ENCODE measurements around the gene SEMA4A. TPM values are rescaled to one million over a fixed set of nuclear protein-coding genes. Genes with fewer than 3 reads are reported as not detected.

The SEMA4A gene
- total RNA-seq, 2 experiments from 2014 or later: 9.4 to 10.1 TPM

DNA sequence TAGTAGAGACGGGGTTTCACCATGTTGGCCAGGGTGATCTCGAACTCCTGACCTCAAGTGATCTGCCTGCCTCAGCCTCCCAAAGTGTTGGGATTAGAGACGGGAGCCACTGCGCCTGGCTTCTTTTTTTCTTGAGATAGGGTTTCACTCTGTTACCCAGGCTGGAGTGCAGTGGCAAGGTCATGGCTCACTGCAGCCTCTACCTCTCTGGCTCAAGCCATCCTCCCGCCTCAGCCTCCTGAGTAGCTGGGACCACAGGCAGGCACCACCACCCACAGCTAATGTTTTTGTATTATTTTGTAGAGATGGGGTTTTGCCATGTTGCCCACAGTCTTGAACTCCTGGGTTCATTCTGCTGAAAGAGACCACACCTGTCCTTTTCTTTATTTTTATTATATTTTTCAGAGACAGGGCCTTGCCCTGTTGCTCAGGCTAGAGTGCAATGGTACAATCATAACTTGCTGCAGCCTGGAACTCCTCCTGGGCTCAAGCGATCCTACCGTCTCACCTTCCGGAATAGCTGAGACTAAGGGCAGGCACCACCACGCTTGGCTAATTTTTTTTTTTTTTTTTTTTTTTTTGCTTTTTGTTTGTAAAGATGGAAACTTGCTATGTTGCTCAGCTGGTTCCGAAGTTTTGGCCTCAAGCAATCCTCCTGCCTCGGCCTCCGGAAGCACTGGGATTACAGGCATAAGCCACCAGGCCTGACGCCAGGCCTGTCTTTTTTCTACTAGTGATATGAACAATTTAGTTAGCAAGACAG lies 35.8 kb upstream of the SEMA4A start:
- peaks cover 80% of the 10 kb centered on the region for H3K4me1 ChIP-seq (ENCODE audit: insufficient read depth, low read length)
- Mint-ChIP-seq H3K36me3 (ENCODE audit: low read depth) (peaks cover 18% of the 10 kb centered on the region), H3K27me3 (peaks cover 44% of the 10 kb centered on the region), H3K27ac (no peak overlapping the region), H3K4me1 (ENCODE audit: low read depth) (peaks cover 42% of the 10 kb centered on the region), H3K9me3 (no peaks in the 10 kb centered on the region), H3K4me3 (peak overlapping the region; percentile 68)
- ATAC-seq (ENCODE audit: poor library complexity) (no peak), DNase-seq (peak in 1 of 14 experiments; percentile 9)
- H3K4me3 ChIP-seq (ENCODE audit: low read length): no peak overlapping the region
- H3K27me3 ChIP-seq (ENCODE audit: control insufficient read depth in 1 of 2, insufficient read depth in 2 of 2, low read length in 2 of 2): peaks cover 24 to 28% of the 10 kb centered on the region in 2 experiments
- ChIA-PET CTCF (interaction anchor here (0.9 to 10.7 kb wide), 3 partner anchors 9 to 21 kb away, joined by 3 to 101 read pairs (median 3); no protein-coding TSS in a partner anchor), POLR2A (interaction anchor here (4.2 kb wide), 1 partner anchor 11 kb away, joined by 22 read pairs; no protein-coding TSS in a partner anchor)
- no peak overlapping the region for H3K27ac ChIP-seq (ENCODE audit: low read depth in 1 of 2, low read length in 2 of 2)
- intact Hi-C loops (cut with DNase I, micrococcal nuclease): no loop called here
- TF ChIP-seq, protein P1, sequence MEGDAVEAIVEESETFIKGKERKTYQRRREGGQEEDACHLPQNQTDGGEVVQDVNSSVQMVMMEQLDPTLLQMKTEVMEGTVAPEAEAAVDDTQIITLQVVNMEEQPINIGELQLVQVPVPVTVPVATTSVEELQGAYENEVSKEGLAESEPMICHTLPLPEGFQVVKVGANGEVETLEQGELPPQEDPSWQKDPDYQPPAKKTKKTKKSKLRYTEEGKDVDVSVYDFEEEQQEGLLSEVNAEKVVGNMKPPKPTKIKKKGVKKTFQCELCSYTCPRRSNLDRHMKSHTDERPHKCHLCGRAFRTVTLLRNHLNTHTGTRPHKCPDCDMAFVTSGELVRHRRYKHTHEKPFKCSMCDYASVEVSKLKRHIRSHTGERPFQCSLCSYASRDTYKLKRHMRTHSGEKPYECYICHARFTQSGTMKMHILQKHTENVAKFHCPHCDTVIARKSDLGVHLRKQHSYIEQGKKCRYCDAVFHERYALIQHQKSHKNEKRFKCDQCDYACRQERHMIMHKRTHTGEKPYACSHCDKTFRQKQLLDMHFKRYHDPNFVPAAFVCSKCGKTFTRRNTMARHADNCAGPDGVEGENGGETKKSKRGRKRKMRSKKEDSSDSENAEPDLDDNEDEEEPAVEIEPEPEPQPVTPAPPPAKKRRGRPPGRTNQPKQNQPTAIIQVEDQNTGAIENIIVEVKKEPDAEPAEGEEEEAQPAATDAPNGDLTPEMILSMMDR (IDR thresholded peaks at IDR 0.05): no peak
- H3K9me3 ChIP-seq (ENCODE audit: control insufficient read depth in 1 of 2, insufficient read depth in 1 of 2, low read length in 2 of 2): peaks cover 0 to 4% of the 10 kb centered on the region in 2 experiments
- no peaks in the 10 kb centered on the region for H3K36me3 ChIP-seq (ENCODE audit: insufficient read depth, low read length)

DNA sequence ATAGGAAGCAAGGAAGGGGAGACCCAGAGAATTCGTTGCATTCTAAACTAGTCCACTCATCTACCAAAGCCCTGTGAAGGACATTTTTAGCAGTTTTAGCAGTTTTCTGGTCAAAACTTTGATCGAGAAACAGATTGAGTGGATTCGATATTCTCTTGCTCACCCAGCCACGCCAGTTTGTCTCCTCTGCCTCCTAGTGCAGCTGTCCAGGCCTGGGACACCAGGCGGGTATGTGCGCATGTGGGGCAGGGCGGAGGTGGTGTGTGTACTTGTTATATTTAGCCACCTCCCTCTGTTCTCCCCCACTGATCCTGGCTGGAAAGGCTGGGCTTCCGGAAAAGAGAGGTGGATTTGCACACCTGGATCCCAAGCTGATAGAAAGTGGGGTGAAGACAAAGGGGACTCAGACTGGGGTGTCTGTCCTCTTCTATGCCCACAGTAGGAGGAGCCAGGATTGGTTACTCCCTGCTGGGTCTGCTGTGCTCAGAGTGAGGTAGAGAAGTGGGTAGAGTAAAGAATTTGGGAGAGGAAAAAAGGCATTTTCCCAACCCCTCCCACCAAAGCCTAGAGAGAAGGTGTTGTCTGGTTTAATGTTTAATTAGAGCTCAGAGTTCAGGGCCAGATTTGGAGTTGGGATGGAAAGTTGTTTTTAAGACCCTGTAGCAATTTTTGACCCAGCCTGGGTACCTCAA lies 35.1 kb upstream of the SEMA4A start:
- Mint-ChIP-seq H3K27me3 (peaks cover 40% of the 10 kb centered on the region), H3K4me1 (ENCODE audit: low read depth) (peaks cover 45% of the 10 kb centered on the region), H3K36me3 (ENCODE audit: low read depth) (peaks cover 18% of the 10 kb centered on the region), H3K4me3 (peak overlapping the region; percentile 68), H3K9me3 (no peaks in the 10 kb centered on the region), H3K27ac (peak overlapping the region; percentile 21)
- H3K36me3 ChIP-seq (ENCODE audit: insufficient read depth, low read length): no peaks in the 10 kb centered on the region
- peaks cover 0 to 4% of the 10 kb centered on the region in 2 experiments for H3K9me3 ChIP-seq (ENCODE audit: control insufficient read depth in 1 of 2, insufficient read depth in 1 of 2, low read length in 2 of 2)
- DNase-seq (peak in 1 of 14 experiments; percentile 15), ATAC-seq (ENCODE audit: poor library complexity) (no peak)
- no peak overlapping the region for H3K27ac ChIP-seq (ENCODE audit: low read depth in 1 of 2, low read length in 2 of 2)
- POLR2A ChIA-PET: interaction anchor here (0.6 to 1.4 kb wide), 2 partner anchors 12 to 48 kb away, joined by 3 to 4 read pairs; no protein-coding TSS in a partner anchor
- peaks cover 23 to 25% of the 10 kb centered on the region in 2 experiments for H3K27me3 ChIP-seq (ENCODE audit: control insufficient read depth in 1 of 2, insufficient read depth in 2 of 2, low read length in 2 of 2)
- intact Hi-C loops (cut with DNase I, micrococcal nuclease): no loop called here
- H3K4me1 ChIP-seq (ENCODE audit: insufficient read depth, low read length): peaks cover 85% of the 10 kb centered on the region
- CTCF ChIA-PET: interaction anchor here (0.5 to 10.7 kb wide), 5 partner anchors 9 to 24 kb away, joined by 3 to 101 read pairs (median 3); no protein-coding TSS in a partner anchor
- H3K4me3 ChIP-seq (ENCODE audit: low read length): no peak overlapping the region
- TF ChIP-seq, protein P1 (IDR thresholded peaks at IDR 0.05): no peak

DNA sequence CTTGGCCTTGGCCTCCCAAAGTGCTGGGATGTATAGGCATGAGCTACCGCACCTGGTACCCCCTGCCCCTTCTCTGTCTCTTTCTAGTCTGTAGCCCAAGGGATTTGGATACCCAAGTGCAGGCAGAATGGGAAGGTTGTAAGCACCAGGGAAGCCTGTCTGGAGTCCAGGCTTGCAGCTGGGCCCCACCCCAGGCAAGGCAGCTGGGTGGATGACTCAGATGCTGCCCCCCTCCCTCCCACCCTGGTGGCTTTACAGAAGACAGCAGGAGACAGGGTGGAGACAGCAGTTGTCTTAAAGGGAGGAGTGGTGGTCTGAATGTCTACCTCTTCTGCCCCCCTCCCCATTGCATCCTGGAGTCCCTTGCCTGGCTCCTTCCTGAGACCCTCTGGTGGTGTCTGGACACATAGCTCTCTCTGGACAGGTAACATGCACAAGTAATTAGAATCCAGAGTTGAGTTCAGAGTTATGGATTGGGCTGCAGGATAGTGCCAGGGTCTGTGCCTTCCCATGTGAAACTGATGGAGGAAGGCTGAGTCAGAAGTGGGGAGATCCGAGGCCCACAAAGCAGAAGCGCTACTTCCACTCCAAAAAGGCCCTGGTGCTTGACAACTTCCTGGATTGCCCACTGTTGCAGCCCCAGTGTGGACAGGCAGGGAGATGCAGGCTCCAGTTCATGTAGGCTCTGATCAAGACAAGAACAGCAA lies 33.7 kb upstream of the SEMA4A start:
- ATAC-seq (ENCODE audit: poor library complexity): no peak
- no peak overlapping the region for H3K27ac ChIP-seq (ENCODE audit: low read depth in 1 of 2, low read length in 2 of 2)
- ChIA-PET POLR2A (interaction anchor here (1.4 kb wide), 2 partner anchors 14 to 93 kb away, joined by 3 to 4 read pairs; partner anchors contain the start of gene PMF1), CTCF (interaction anchor here (1.2 to 10.7 kb wide), 3 partner anchors 10 to 105 kb away, joined by 3 to 101 read pairs (median 4); no protein-coding TSS in a partner anchor)
- peaks cover 32% of the 10 kb centered on the region for H3K27me3 Mint-ChIP-seq
- H3K27me3 ChIP-seq (ENCODE audit: control insufficient read depth in 1 of 2, insufficient read depth in 2 of 2, low read length in 2 of 2): peaks cover 13 to 14% of the 10 kb centered on the region in 2 experiments
- peak overlapping the region; percentile 51 for H3K27ac Mint-ChIP-seq
- H3K4me1 ChIP-seq (ENCODE audit: insufficient read depth, low read length): peaks cover 85% of the 10 kb centered on the region
- H3K9me3 ChIP-seq (ENCODE audit: control insufficient read depth in 1 of 2, insufficient read depth in 1 of 2, low read length in 2 of 2): peaks cover 0 to 4% of the 10 kb centered on the region in 2 experiments
- DNase-seq: peak in 6 of 14 experiments; percentile 30 to 74 (median 55)
- TF ChIP-seq, protein P1 (IDR thresholded peaks at IDR 0.05): no peak
- peak overlapping the region; percentile 25 for H3K4me3 Mint-ChIP-seq
- no peaks in the 10 kb centered on the region for H3K36me3 ChIP-seq (ENCODE audit: insufficient read depth, low read length)
- no peaks in the 10 kb centered on the region for H3K9me3 Mint-ChIP-seq
- peaks cover 12% of the 10 kb centered on the region for H3K36me3 Mint-ChIP-seq (ENCODE audit: low read depth)
- H3K4me1 Mint-ChIP-seq (ENCODE audit: low read depth): peaks cover 49% of the 10 kb centered on the region
- intact Hi-C loops (cut with DNase I, micrococcal nuclease): no loop called here
- H3K4me3 ChIP-seq (ENCODE audit: low read length): no peak overlapping the region
